Measurements from ENCODE around the gene ZFR2.

GRCh38 chr19:3788996-3789778 lies 79.7 kb downstream of the ZFR2 start:
- no peak for TF ChIP-seq CSDC2 (CRISPR knock-in tag; IDR thresholded peaks at IDR 0.05)
- TF ChIP-seq PATZ1 (CRISPR knock-in tag; IDR thresholded peaks at IDR 0.05; ENCODE audit: borderline replicate concordance): no peak
- no peak for TF ChIP-seq TSHZ2 (CRISPR knock-in tag; IDR thresholded peaks at IDR 0.05)
- TF ChIP-seq ARNTL (CRISPR knock-in tag; IDR thresholded peaks at IDR 0.05; ENCODE audit: borderline replicate concordance, low read depth): no peak
- TF ChIP-seq RARB (CRISPR knock-in tag; IDR thresholded peaks at IDR 0.05): no peak
- no peak for TF ChIP-seq ZFP3 (CRISPR knock-in tag; IDR thresholded peaks at IDR 0.05)
- TF ChIP-seq PPARA (CRISPR knock-in tag; IDR thresholded peaks at IDR 0.05; ENCODE audit: borderline replicate concordance): no peak
- no peak for TF ChIP-seq TCF4 (CRISPR knock-in tag; IDR thresholded peaks at IDR 0.05; ENCODE audit: borderline replicate concordance)
- no peak for TF ChIP-seq ZFP30 (CRISPR knock-in tag; IDR thresholded peaks at IDR 0.05)
- no peak for TF ChIP-seq BACH2 (CRISPR knock-in tag; IDR thresholded peaks at IDR 0.05; ENCODE audit: borderline replicate concordance)
- TF ChIP-seq ZNF70 (CRISPR knock-in tag; IDR thresholded peaks at IDR 0.05): no peak
- TF ChIP-seq GLIS3 (CRISPR knock-in tag; IDR thresholded peaks at IDR 0.05): no peak
- no peak for TF ChIP-seq POU6F1 (CRISPR knock-in tag; IDR thresholded peaks at IDR 0.05; ENCODE audit: borderline replicate concordance, low read depth)
- no peak for TF ChIP-seq ZC3H10 (CRISPR knock-in tag; IDR thresholded peaks at IDR 0.05)

All from SK-N-SH treated with all-trans-retinoic acid at 6 μM for 48 hours (cell line).